ENCODE measurements around the gene MBD4. TPM values are rescaled to one million over a fixed set of nuclear protein-coding genes. Genes with fewer than 3 reads are reported as not detected.
"Not testable (repeated sequence)": the region's sequence is repeated elsewhere in the genome, so short reads cannot be mapped to it uniquely, and the experiment has no call there.

Gene MBD4
- total RNA-seq, 1 experiment from 2014 or later: 15.7 TPM

GRCh38 chr3:129392106-129392887 is 47.5 kb downstream of the MBD4 start:
- CTCF ChIA-PET: not testable (repeated sequence)

GRCh38 chr3:129391583-129391982 is 48.2 kb downstream of the MBD4 start:
- H3K9me3 ChIP-seq (ENCODE audit: control insufficient read depth in 1 of 2, insufficient read depth in 1 of 2, low read depth in 1 of 2, low read length in 2 of 2); H3K4me3 ChIP-seq (replicated peaks in 1 of 2; ENCODE audit: low read depth in 1 of 2, low read length in 2 of 2); H4K20me1 ChIP-seq (ENCODE audit: insufficient read depth); ATAC-seq; H3K27ac ChIP-seq (ENCODE audit: low read depth, low read length); H3K9me2 ChIP-seq (ENCODE audit: insufficient read depth); POLR2A ChIA-PET; DNase-seq (ENCODE audit: low read depth, low spot score); RAD21 ChIA-PET (ENCODE audit: low non-redundant PET in 1 of 2, low total read pairs in 2 of 2, uncharacterized antibody in 2 of 2, unreplicated experiment in 2 of 2); intact Hi-C loops (cut with micrococcal nuclease); CTCF ChIA-PET; H3K4me2 ChIP-seq (ENCODE audit: low read length); H3K9ac ChIP-seq (ENCODE audit: low read length); H3K27me3 ChIP-seq (ENCODE audit: insufficient read depth, low read length); H2AFZ ChIP-seq (ENCODE audit: low read depth, low read length, poor library complexity, severe bottlenecking); BruUV-seq (replicated peaks): not testable (repeated sequence)
- Histone ChIP-seq H3K36me3 (ENCODE audit: control insufficient read depth in 1 of 2, insufficient read depth in 2 of 2, low read length in 2 of 2) (peaks cover 15 to 40% of the 10 kb centered on the region in 2 experiments), H3K4me1 (ENCODE audit: control insufficient read depth in 1 of 2, insufficient read depth in 2 of 2, low read length in 2 of 2) (peaks cover 23 to 26% of the 10 kb centered on the region in 2 experiments), H3K79me2 (ENCODE audit: insufficient read depth, low read length) (peaks cover 21% of the 10 kb centered on the region)

More at GRCh38 chr3:129392106-129392887, 47.5 kb downstream of the MBD4 start:
- RAD21 ChIA-PET (ENCODE audit: low non-redundant PET in 1 of 2, low total read pairs in 2 of 2, uncharacterized antibody in 2 of 2, unreplicated experiment in 2 of 2); H2AFZ ChIP-seq (ENCODE audit: low read depth, low read length, poor library complexity, severe bottlenecking); POLR2A ChIA-PET; H3K9me3 ChIP-seq (ENCODE audit: control insufficient read depth in 1 of 2, insufficient read depth in 1 of 2, low read depth in 1 of 2, low read length in 2 of 2); H3K9me2 ChIP-seq (ENCODE audit: insufficient read depth); ATAC-seq; H3K9ac ChIP-seq (ENCODE audit: low read length); H3K4me2 ChIP-seq (ENCODE audit: low read length); H3K27ac ChIP-seq (ENCODE audit: low read depth, low read length); H3K27me3 ChIP-seq (ENCODE audit: insufficient read depth, low read length); BruUV-seq (replicated peaks); H3K4me3 ChIP-seq (replicated peaks in 1 of 2; ENCODE audit: low read depth in 1 of 2, low read length in 2 of 2); DNase-seq (ENCODE audit: low read depth, low spot score); intact Hi-C loops (cut with micrococcal nuclease); H4K20me1 ChIP-seq (ENCODE audit: insufficient read depth): not testable (repeated sequence)
- Histone ChIP-seq H3K79me2 (ENCODE audit: insufficient read depth, low read length) (peaks cover 28% of the 10 kb centered on the region), H3K36me3 (ENCODE audit: control insufficient read depth in 1 of 2, insufficient read depth in 2 of 2, low read length in 2 of 2) (peaks cover 15 to 44% of the 10 kb centered on the region in 2 experiments), H3K4me1 (ENCODE audit: control insufficient read depth in 1 of 2, insufficient read depth in 2 of 2, low read length in 2 of 2) (peaks cover 22 to 26% of the 10 kb centered on the region in 2 experiments)

DNA sequence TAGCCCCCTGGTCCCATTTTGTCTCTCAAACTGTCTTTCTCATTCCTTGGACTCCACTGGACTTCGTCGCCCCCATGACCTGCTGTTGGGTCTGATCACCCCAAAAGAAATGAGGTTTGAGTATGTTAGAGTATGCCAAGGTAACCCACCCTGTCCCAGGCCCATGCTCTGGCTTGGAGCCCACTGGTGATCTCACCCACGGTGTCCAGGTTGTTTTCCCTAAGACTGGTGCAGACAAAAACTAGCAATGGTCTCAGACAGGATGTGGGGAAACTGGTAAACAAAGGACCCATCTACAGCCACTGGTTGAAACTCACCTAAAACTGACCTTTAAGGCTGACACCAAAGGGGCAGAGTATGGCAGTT is 50.2 kb downstream of the MBD4 start:
- TF ChIP-seq ATF3 (IDR thresholded peaks at IDR 0.05): no peak
- Histone ChIP-seq H4K20me1 (ENCODE audit: insufficient read depth) (no peaks in the 10 kb centered on the region), H3K79me2 (ENCODE audit: insufficient read depth, low read length) (0 out of 2 replicates have a peak, but pooled peaks cover under 1% of the 10 kb centered on the region), H3K9ac (ENCODE audit: low read length) (0 out of 2 replicates have a peak overlapping the region, but pooled peaks have one; percentile 14), H3K27ac (ENCODE audit: low read depth, low read length) (peak overlapping the region; percentile 63), H2AFZ (ENCODE audit: low read depth, low read length, poor library complexity, severe bottlenecking) (no peak overlapping the region), H3K4me3 (replicated peaks in 1 of 2; ENCODE audit: low read depth in 1 of 2, low read length in 2 of 2) (0 out of 4 replicates have a peak overlapping the region, but pooled peaks of 1 of the 2 experiments have one; percentile 8), H3K4me1 (ENCODE audit: control insufficient read depth in 1 of 2, insufficient read depth in 2 of 2, low read length in 2 of 2) (peaks cover 23 to 26% of the 10 kb centered on the region in 2 experiments), H3K36me3 (ENCODE audit: control insufficient read depth in 1 of 2, insufficient read depth in 2 of 2, low read length in 2 of 2) (peaks cover 8 to 32% of the 10 kb centered on the region in 2 experiments; a peak in 3 of 4 replicates), H3K9me3 (ENCODE audit: control insufficient read depth in 1 of 2, insufficient read depth in 1 of 2, low read depth in 1 of 2, low read length in 2 of 2) (no peaks in the 10 kb centered on the region), H3K9me2 (ENCODE audit: insufficient read depth) (no peaks in the 10 kb centered on the region), H3K27me3 (ENCODE audit: insufficient read depth, low read length) (no peaks in the 10 kb centered on the region), H3K4me2 (ENCODE audit: low read length) (peak overlapping the region; percentile 49)
- no peak for DNase-seq (ENCODE audit: low read depth, low spot score)
- intact Hi-C loops (cut with micrococcal nuclease): no loop called here
- ChIA-PET CTCF (no interaction called here), POLR2A (no interaction called here), RAD21 (ENCODE audit: low non-redundant PET in 1 of 2, low total read pairs in 2 of 2, uncharacterized antibody in 2 of 2, unreplicated experiment in 2 of 2) (no interaction called here)
- BruUV-seq (replicated peaks): no TSS peak
- ATAC-seq: no peak

All from HCT116 (cell line).